CD14-positive monocyte (primary cell): ENCODE data around the gene LRIF1. TPM values are rescaled to one million over a fixed set of nuclear protein-coding genes. Genes with fewer than 3 reads are reported as not detected.
"Not testable (repeated sequence)": the region's sequence is repeated elsewhere in the genome, so short reads cannot be mapped to it uniquely, and the experiment has no call there.

Experiments
- DNase-seq, 3 donors: peaks; one replicate each; pipeline ENCODE4 v3.0.0-alpha.2; 2011 to 2022
- H2AFZ ChIP-seq: 2 replicates; pipeline ENCODE4 v1.6.0; 2012; ENCODE audit warnings: mild to moderate bottlenecking, low read depth, low read length, inconsistent platforms; ENCODE audit not compliant: insufficient read depth, poor library complexity, severe bottlenecking
- H3K27ac ChIP-seq, 2 donors: 1 replicate in 1 of 2; 2 replicates in 1 of 2; pipeline ENCODE4 v1.5.1; 2012 to 2013; ENCODE audit warnings: low read length in 2 of 2, control low read depth in 1 of 2, inconsistent platforms in 1 of 2, low read depth in 1 of 2, mild to moderate bottlenecking in 1 of 2
- H3K27me3 ChIP-seq, 2 donors: one replicate each; pipeline versions ENCODE4 v1.6.0 to v1.6.1; 2011 to 2013; ENCODE audit warnings: low read length in 2 of 2; ENCODE audit not compliant: control insufficient read depth in 2 of 2, insufficient read depth in 2 of 2
- H3K36me3 ChIP-seq, 2 donors: replicated peaks in 1 of 2; 1 replicate in 1 of 2; 2 replicates in 1 of 2; pipeline versions ENCODE4 v1.5.1 to v1.6.1; 2012 to 2013; ENCODE audit warnings: low read length in 2 of 2, control low read depth in 1 of 2, inconsistent platforms in 1 of 2, mild to moderate bottlenecking in 1 of 2; ENCODE audit not compliant: insufficient read depth in 2 of 2, control insufficient read depth in 1 of 2
- H3K4me1 ChIP-seq, 2 donors: 1 replicate in 1 of 2; 2 replicates in 1 of 2; pipeline versions ENCODE4 v1.5.1 to v1.6.1; 2012 to 2013; ENCODE audit warnings: low read length in 2 of 2, control low read depth in 1 of 2, inconsistent platforms in 1 of 2, mild to moderate bottlenecking in 1 of 2, moderate library complexity in 1 of 2; ENCODE audit not compliant: insufficient read depth in 2 of 2, control insufficient read depth in 1 of 2
- H3K4me2 ChIP-seq: replicated peaks from 2 replicates; pipeline ENCODE3; 2012; ENCODE audit warnings: low read length, moderate library complexity, mild to moderate bottlenecking; ENCODE audit not compliant: poor library complexity, severe bottlenecking; ENCODE audit errors: extremely low read depth
- H3K4me3 ChIP-seq, 3 experiments: fragments of 200-600 bp in 1 of 3; sonication (generic) in 1 of 3; replicated peaks in 1 of 3; 1 replicate in 2 of 3; 2 replicates in 1 of 3; pipeline ENCODE4 v1.5.1; 2011 to 2013; ENCODE audit warnings: low read length in 3 of 3, mild to moderate bottlenecking in 3 of 3, control low read depth in 2 of 3, low read depth in 2 of 3, inconsistent platforms in 1 of 3, moderate library complexity in 1 of 3
- H3K79me2 ChIP-seq: 2 replicates; pipeline ENCODE4 v1.6.0; 2012; ENCODE audit warnings: mild to moderate bottlenecking, control low read depth, inconsistent platforms, low read length, moderate library complexity; ENCODE audit not compliant: insufficient read depth
- H3K9ac ChIP-seq: 2 replicates; pipeline ENCODE4 v1.6.0; 2017; ENCODE audit warnings: low read length, mild to moderate bottlenecking; ENCODE audit not compliant: insufficient read depth, poor library complexity, severe bottlenecking
- H3K9me3 ChIP-seq, 2 donors: replicated peaks in 1 of 2; 1 replicate in 1 of 2; 2 replicates in 1 of 2; pipeline versions ENCODE4 v1.5.1 to v1.6.1; 2012 to 2013; ENCODE audit warnings: low read length in 2 of 2, control low read depth in 1 of 2; ENCODE audit not compliant: control insufficient read depth in 1 of 2, insufficient read depth in 1 of 2
- H4K20me1 ChIP-seq: 2 replicates; pipeline ENCODE4 v1.6.0; 2012; ENCODE audit warnings: mild to moderate bottlenecking, low read length, control low read depth, moderate library complexity; ENCODE audit not compliant: insufficient read depth
- H3K27ac Mint-ChIP-seq, 7 donors: one replicate each; pipeline ENCODE4 v1.8.0; 2020; ENCODE audit warnings: mild to moderate bottlenecking in 7 of 7, mixed read lengths in 7 of 7, moderate library complexity in 6 of 7, inconsistent platforms in 2 of 7
- H3K27me3 Mint-ChIP-seq, 3 donors: one replicate each; pipeline ENCODE4 v1.8.0; 2021 to 2022; ENCODE audit warnings: low read depth in 3 of 3, mild to moderate bottlenecking in 3 of 3, mixed read lengths in 3 of 3, moderate library complexity in 3 of 3, inconsistent platforms in 1 of 3
- H3K36me3 Mint-ChIP-seq, 2 donors: one replicate each; pipeline ENCODE4 v1.8.0; 2020; ENCODE audit warnings: mixed read lengths in 2 of 2, inconsistent platforms in 1 of 2, mild to moderate bottlenecking in 1 of 2
- H3K4me1 Mint-ChIP-seq: one replicate; pipeline ENCODE4 v1.8.0; 2020; ENCODE audit warnings: mild to moderate bottlenecking, mixed read lengths
- H3K4me3 Mint-ChIP-seq, 2 donors: one replicate each; pipeline ENCODE4 v1.8.0; 2020; ENCODE audit warnings: mild to moderate bottlenecking in 2 of 2, mixed read lengths in 2 of 2, moderate library complexity in 1 of 2
- H3K9me3 Mint-ChIP-seq, 7 donors: one replicate each; pipeline ENCODE4 v1.8.0; 2020 to 2022; ENCODE audit warnings: mixed read lengths in 7 of 7, mild to moderate bottlenecking in 6 of 7, moderate library complexity in 6 of 7, inconsistent platforms in 2 of 7
- WGBS: methylation state at CpG from one replicate; pipeline ENCODE4 v1.1.5; 2013; ENCODE audit warnings: missing lambda C conversion rate; ENCODE audit not compliant: insufficient coverage; 5-methylcytosine and 5-hydroxymethylcytosine counted together
- intact Hi-C, 2 donors: fragments of 100-400 bp; cut with micrococcal nuclease; formaldehyde crosslinking; loops; one replicate each; pipeline versions ENCODE4 v1.15.0 to v1.15.1; 2023
- polyA plus RNA-seq, 3 donors: library from polyadenylated mRNA; depleted of rRNA in 1 of 3; unstranded in 2 of 3; stranded (reverse) in 1 of 3; fragments of 300-500 nt in 2 of 3; fragments of >200 nt in 1 of 3; fragmentation: Illumina TruSeq in 2 of 3; gene quantifications; 1 replicate in 2 of 3; 2 replicates in 1 of 3; pipeline ENCODE4 v1.2.3, GENCODE V29; 2012 to 2021
- TF ChIP-seq, protein P1 (sequence below): fragments of 200-600 bp; IDR thresholded peaks from one replicate; pipeline ENCODE4 v1.8.0; 2022; ENCODE audit warnings: antibody characterized with exemption, mild to moderate bottlenecking

The LRIF1 gene
- polyA plus RNA-seq, 3 donors, result 1.8 to 8.2 (median 4.0) TPM

DNA sequence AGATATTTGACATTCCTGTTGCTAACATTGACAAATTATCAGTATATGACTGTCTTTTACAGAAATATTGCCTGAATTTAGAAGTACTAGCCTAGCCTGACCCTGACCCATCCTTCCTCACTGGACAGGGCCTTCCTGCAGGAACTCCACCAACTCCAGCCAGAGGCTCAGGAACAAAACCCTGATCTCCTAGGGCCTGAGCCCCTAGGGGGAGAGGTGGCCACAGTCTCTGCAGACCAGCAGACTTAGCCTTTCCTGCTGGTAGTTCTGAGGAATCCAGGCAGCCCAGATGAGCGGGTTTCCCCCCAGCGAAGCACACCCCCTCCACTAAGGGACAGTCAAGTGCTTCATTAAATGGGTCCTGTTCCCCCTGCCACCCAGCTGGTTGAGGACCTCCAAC, 44.3 kb upstream of the LRIF1 start:
- Histone ChIP-seq H3K4me1 (no peaks in the 10 kb centered on the region), H3K79me2 (no peaks in the 10 kb centered on the region), H2AFZ (no peak overlapping the region), H4K20me1 (no peaks in the 10 kb centered on the region), H3K9ac (no peak overlapping the region), H3K4me2 (no peak overlapping the region), H3K27ac (no peak overlapping the region), H3K9me3 (peaks cover 4 to 8% of the 10 kb centered on the region in 2 donors), H3K4me3 (no peak overlapping the region), H3K36me3 (no peaks in the 10 kb centered on the region), H3K27me3 (no peaks in the 10 kb centered on the region)
- Mint-ChIP-seq H3K36me3 (no peaks in the 10 kb centered on the region), H3K9me3 (peaks cover 7 to 28% (median 14%) of the 10 kb centered on the region in 7 donors), H3K27me3 (peaks cover 1 to 11% (median 3%) of the 10 kb centered on the region in 3 donors), H3K4me3 (no peak overlapping the region), H3K4me1 (no peaks in the 10 kb centered on the region), H3K27ac (no peak overlapping the region)
- no peak for DNase-seq
- WGBS, result 100% methylated on average over 2 of the region's 2 CpGs
- TF ChIP-seq, protein P1, sequence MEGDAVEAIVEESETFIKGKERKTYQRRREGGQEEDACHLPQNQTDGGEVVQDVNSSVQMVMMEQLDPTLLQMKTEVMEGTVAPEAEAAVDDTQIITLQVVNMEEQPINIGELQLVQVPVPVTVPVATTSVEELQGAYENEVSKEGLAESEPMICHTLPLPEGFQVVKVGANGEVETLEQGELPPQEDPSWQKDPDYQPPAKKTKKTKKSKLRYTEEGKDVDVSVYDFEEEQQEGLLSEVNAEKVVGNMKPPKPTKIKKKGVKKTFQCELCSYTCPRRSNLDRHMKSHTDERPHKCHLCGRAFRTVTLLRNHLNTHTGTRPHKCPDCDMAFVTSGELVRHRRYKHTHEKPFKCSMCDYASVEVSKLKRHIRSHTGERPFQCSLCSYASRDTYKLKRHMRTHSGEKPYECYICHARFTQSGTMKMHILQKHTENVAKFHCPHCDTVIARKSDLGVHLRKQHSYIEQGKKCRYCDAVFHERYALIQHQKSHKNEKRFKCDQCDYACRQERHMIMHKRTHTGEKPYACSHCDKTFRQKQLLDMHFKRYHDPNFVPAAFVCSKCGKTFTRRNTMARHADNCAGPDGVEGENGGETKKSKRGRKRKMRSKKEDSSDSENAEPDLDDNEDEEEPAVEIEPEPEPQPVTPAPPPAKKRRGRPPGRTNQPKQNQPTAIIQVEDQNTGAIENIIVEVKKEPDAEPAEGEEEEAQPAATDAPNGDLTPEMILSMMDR, result no peak
- intact Hi-C loops, result no loop called here

GRCh38 chr1:111006556-111006955, 42.8 kb upstream of the LRIF1 start:
- peaks cover 6 to 31% (median 17%) of the 10 kb centered on the region in 7 donors for H3K9me3 Mint-ChIP-seq
- WGBS, result 100% methylated on average over 1 of the region's 1 CpG
- peaks cover 1 to 9% (median 3%) of the 10 kb centered on the region in 3 donors for H3K27me3 Mint-ChIP-seq
- TF ChIP-seq, protein P1, result no peak
- Histone ChIP-seq H2AFZ (no peak overlapping the region), H3K79me2 (no peaks in the 10 kb centered on the region), H3K9ac (no peak overlapping the region), H3K27ac (no peak overlapping the region), H3K4me2 (no peak overlapping the region), H3K36me3 (no peaks in the 10 kb centered on the region), H3K27me3 (peaks cover 0 to 3% of the 10 kb centered on the region in 2 donors), H4K20me1 (no peaks in the 10 kb centered on the region), H3K4me3 (no peak overlapping the region), H3K9me3 (peaks cover 5 to 10% of the 10 kb centered on the region in 2 donors), H3K4me1 (no peaks in the 10 kb centered on the region)
- H3K4me1 Mint-ChIP-seq, result no peaks in the 10 kb centered on the region
- no peak for DNase-seq
- no peaks in the 10 kb centered on the region for H3K36me3 Mint-ChIP-seq
- no peak overlapping the region for H3K27ac Mint-ChIP-seq
- no peak overlapping the region for H3K4me3 Mint-ChIP-seq
- intact Hi-C loops, result no loop called here

DNA sequence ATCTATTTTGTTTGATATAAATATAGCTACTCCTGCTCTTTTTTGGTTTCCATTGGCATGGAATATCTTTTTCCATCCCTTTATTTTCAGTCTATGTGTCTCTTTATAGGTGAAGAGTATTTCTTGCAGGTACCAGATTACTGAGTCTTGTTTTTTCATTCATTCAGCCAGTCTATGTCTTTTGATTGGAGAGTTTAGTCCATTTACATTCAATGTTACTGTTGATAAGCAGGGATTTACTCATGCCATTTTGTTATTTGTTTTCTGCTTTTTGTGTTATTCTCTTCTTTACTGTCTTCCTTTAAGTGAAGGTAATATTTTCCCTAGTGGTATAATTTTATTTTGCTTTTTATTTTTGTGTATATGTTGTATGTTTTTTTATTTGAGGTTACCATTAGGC, 35.9 kb upstream of the LRIF1 start:
- H3K79me2 ChIP-seq, H4K20me1 ChIP-seq, H3K27ac Mint-ChIP-seq, H3K36me3 ChIP-seq, H3K36me3 Mint-ChIP-seq, H3K4me3 ChIP-seq, H3K4me2 ChIP-seq, H2AFZ ChIP-seq, H3K4me3 Mint-ChIP-seq, DNase-seq, H3K4me1 Mint-ChIP-seq, intact Hi-C loops, H3K9ac ChIP-seq, H3K9me3 ChIP-seq, H3K27ac ChIP-seq, H3K4me1 ChIP-seq: not testable (repeated sequence)
- H3K27me3 ChIP-seq, result peaks cover 7 to 29% of the 10 kb centered on the region in 2 donors
- H3K27me3 Mint-ChIP-seq, result peaks cover 18 to 46% (median 22%) of the 10 kb centered on the region in 3 donors
- peaks cover 3 to 17% (median 9%) of the 10 kb centered on the region in 7 donors for H3K9me3 Mint-ChIP-seq
